ENCODE results near the gene RABEP2.
A peak's percentile ranks its signal among the peaks of the same experiment; 100 is the strongest.
"Not testable (repeated sequence)": the region's sequence is repeated elsewhere in the genome, so short reads cannot be mapped to it uniquely, and the experiment has no call there.

The RABEP2 gene

GRCh38 chr16:28939825-28940224 is 14.8 kb upstream of the RABEP2 start:
- not testable (repeated sequence) for DNase-seq
- H3K36me3 Mint-ChIP-seq, result peaks cover 39 to 41% of the 10 kb centered on the region in 2 donors

DNA sequence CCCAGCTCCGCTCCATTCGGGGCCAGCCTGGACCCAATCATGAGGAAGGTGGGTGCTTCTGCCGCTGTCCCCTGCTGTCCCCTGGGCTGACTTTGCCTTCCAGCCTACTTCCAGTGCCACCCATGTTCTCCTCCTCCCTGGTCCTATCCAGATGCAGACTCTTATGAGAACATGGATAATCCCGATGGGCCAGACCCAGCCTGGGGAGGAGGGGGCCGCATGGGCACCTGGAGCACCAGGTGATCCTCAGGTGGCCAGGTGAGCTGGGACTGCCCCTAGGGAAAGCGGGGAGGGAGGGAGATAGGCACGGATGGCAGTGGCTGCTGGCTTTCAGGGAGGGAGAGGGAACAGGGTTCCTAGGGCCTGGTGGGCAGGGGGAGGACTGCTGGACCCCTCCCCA is 13.7 kb upstream of the RABEP2 start:
- ATAC-seq (replicated peaks) (no peak), DNase-seq (no peak)
- Mint-ChIP-seq H3K4me1 (peaks cover 36 to 59% of the 10 kb centered on the region in 2 donors), H3K27ac (no peak overlapping the region), H3K9me3 (peaks cover 0 to 6% of the 10 kb centered on the region in 2 donors), H3K4me3 (no peak overlapping the region), H3K27me3 (no peaks in the 10 kb centered on the region), H3K36me3 (peaks cover 47 to 50% of the 10 kb centered on the region in 2 donors)

More at GRCh38 chr16:28939825-28940224, 14.8 kb upstream of the RABEP2 start:
- peaks cover 30 to 52% of the 10 kb centered on the region in 2 donors for H3K4me1 Mint-ChIP-seq
- not testable (repeated sequence) for H3K27ac Mint-ChIP-seq; H3K4me3 Mint-ChIP-seq; ATAC-seq (replicated peaks); H3K27me3 Mint-ChIP-seq; H3K9me3 Mint-ChIP-seq

DNA sequence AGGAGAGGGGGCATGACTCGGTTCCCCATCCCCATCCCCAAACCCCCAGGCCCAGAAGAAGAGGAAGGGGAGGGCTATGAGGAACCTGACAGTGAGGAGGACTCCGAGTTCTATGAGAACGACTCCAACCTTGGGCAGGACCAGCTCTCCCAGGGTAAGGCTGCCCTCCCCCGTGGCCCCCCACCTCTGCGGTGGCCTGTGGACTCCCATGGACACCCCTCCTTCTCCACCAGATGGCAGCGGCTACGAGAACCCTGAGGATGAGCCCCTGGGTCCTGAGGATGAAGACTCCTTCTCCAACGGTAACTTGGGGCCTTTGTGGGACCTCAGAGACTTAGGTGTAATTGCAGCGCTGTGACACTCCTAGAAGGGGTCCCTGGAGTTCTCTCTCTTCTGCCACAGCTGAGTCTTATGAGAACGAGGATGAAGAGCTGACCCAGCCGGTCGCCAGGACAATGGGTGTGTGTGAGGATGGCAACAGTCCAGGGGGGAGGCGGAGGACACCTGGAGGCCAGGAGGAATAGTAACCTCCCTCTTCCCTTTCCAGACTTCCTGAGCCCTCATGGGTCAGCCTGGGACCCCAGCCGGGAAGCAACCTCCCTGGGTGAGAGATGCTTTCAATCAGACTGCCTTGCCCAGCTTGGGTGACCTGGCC is 12.3 kb upstream of the RABEP2 start:
- H3K9me3 Mint-ChIP-seq, result peaks cover 0 to 6% of the 10 kb centered on the region in 2 donors
- no peak for ATAC-seq (replicated peaks)
- no peak for DNase-seq
- H3K27me3 Mint-ChIP-seq, result no peaks in the 10 kb centered on the region
- peak overlapping the region; percentile 60 for H3K27ac Mint-ChIP-seq
- peaks cover 54 to 55% of the 10 kb centered on the region in 2 donors for H3K36me3 Mint-ChIP-seq
- peaks cover 36 to 68% of the 10 kb centered on the region in 2 donors for H3K4me1 Mint-ChIP-seq
- no peak overlapping the region for H3K4me3 Mint-ChIP-seq

DNA sequence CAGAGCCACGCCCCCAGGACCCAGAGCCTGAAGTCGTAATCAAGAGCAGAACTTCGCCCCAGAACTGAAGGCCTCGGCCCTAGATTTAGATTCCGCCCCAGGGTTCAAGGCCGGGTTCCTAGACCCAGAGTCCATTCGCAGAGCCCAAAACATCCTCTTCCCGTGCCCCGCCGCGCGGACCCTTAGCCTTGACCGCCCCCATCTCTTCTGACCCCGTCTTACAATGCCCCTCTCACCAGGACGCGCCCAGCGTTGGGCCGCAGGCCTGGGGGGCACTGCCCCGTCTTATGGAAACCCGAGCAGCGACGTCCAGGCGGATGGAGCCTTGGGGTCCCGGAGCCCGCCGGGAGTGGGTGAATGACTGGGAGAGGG is 11.7 kb upstream of the RABEP2 start:
- H3K4me1 Mint-ChIP-seq, result peaks cover 37 to 70% of the 10 kb centered on the region in 2 donors
- H3K27ac Mint-ChIP-seq, result peak overlapping the region; percentile 81
- no peak for DNase-seq
- H3K9me3 Mint-ChIP-seq, result peaks cover 0 to 6% of the 10 kb centered on the region in 2 donors
- no peak for ATAC-seq (replicated peaks)
- H3K4me3 Mint-ChIP-seq, result peak overlapping the region; percentile 49 to 61
- H3K27me3 Mint-ChIP-seq, result no peaks in the 10 kb centered on the region
- peaks cover 55 to 57% of the 10 kb centered on the region in 2 donors for H3K36me3 Mint-ChIP-seq

DNA sequence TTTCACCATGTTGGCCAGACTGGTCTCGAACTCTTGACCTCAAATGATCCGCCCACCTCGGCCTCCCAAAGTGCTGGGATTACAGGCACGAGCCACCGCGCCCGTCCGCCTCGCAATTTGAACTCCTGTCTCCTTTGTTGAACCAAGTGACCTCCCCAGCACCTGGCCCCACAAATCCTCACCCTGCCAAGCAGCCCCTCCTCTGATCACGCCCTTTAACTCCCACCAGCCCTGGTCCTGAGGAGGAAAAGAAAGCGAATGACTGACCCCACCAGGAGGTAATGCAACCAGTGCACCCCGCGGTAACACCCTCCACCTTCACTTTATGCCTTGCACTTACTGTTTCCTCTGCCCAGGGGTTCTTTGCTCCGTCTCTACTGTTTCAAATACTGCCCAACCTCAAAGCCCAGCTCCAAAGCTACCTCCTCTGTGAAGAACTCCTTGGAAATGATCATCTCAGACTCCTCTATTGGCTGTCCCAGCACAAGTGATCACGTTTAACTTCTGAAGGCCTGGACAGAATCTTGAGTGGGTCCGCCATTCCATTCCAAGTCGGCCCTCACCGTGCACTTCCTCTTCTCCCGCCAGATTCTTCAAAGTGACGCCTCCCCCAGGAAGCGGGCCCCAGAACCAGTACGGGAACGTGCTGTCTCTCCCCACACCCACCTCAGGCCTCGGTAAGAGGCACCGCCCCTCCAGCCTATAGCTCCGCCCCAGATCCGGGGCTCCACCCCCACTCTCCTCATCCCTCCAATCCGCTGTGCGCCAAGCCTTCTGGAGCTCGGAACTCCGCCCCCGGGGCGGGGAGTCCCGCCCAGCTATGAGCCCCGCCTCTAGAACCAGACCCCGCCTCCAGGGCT is 11.1 kb upstream of the RABEP2 start:
- peaks cover 0 to 6% of the 10 kb centered on the region in 2 donors for H3K9me3 Mint-ChIP-seq
- H3K4me1 Mint-ChIP-seq, result peaks cover 37 to 77% of the 10 kb centered on the region in 2 donors
- ATAC-seq (replicated peaks) (peak; percentile 89), DNase-seq (peak; percentile 80)
- peaks cover 55 to 58% of the 10 kb centered on the region in 2 donors for H3K36me3 Mint-ChIP-seq
- H3K4me3 Mint-ChIP-seq, result peak overlapping the region; percentile 49 to 61
- H3K27ac Mint-ChIP-seq, result peak overlapping the region; percentile 81
- no peaks in the 10 kb centered on the region for H3K27me3 Mint-ChIP-seq

- DNase-seq (no peak), ATAC-seq (replicated peaks) (no peak)
- Mint-ChIP-seq H3K4me1 (peaks cover 44 to 85% of the 10 kb centered on the region in 2 donors), H3K9me3 (peaks cover 0 to 6% of the 10 kb centered on the region in 2 donors), H3K36me3 (peaks cover 55 to 58% of the 10 kb centered on the region in 2 donors), H3K27me3 (no peaks in the 10 kb centered on the region), H3K27ac (peak overlapping the region; percentile 83), H3K4me3 (peak overlapping the region; percentile 12 to 69)
Measured at GRCh38 chr16:28935346-28935745, 10.3 kb upstream of the RABEP2 start.

- Mint-ChIP-seq H3K27ac (peak overlapping the region; percentile 96), H3K27me3 (no peaks in the 10 kb centered on the region), H3K9me3 (peaks cover 0 to 6% of the 10 kb centered on the region in 2 donors), H3K4me1 (peaks cover 38 to 81% of the 10 kb centered on the region in 2 donors), H3K36me3 (peaks cover 41 to 47% of the 10 kb centered on the region in 2 donors), H3K4me3 (peak overlapping the region; percentile 90 to 94)
- DNase-seq, result no peak
- ATAC-seq (replicated peaks), result no peak
Measured at GRCh38 chr16:28933171-28933570, 8.1 kb upstream of the RABEP2 start.

DNA sequence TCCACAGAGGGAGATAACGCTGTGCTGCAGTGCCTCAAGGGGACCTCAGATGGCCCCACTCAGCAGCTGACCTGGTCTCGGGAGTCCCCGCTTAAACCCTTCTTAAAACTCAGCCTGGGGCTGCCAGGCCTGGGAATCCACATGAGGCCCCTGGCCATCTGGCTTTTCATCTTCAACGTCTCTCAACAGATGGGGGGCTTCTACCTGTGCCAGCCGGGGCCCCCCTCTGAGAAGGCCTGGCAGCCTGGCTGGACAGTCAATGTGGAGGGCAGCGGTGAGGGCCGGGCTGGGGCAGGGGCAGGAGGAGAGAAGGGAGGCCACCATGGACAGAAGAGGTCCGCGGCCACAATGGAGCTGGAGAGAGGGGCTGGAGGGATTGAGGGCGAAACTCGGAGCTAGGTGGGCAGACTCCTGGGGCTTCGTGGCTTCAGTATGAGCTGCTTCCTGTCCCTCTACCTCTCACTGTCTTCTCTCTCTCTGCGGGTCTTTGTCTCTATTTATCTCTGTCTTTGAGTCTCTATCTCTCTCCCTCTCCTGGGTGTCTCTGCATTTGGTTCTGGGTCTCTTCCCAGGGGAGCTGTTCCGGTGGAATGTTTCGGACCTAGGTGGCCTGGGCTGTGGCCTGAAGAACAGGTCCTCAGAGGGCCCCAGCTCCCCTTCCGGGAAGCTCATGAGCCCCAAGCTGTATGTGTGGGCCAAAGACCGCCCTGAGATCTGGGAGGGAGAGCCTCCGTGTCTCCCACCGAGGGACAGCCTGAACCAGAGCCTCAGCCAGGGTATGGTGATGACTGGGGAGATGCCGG is 7.5 kb upstream of the RABEP2 start:
- Mint-ChIP-seq H3K4me1 (peaks cover 37 to 80% of the 10 kb centered on the region in 2 donors), H3K9me3 (peaks cover 0 to 6% of the 10 kb centered on the region in 2 donors), H3K36me3 (peaks cover 35 to 41% of the 10 kb centered on the region in 2 donors), H3K27ac (peak overlapping the region; percentile 96), H3K27me3 (no peaks in the 10 kb centered on the region), H3K4me3 (peak overlapping the region; percentile 90 to 94)
- DNase-seq (no peak), ATAC-seq (replicated peaks) (no peak)

GRCh38 chr16:28931801-28932225 is 6.8 kb upstream of the RABEP2 start, which contains the start of gene CD19:
CD19 (plus strand) TSS chr16:28931971; CDS start chr16:28932001, 30 bp downstream.
- Mint-ChIP-seq H3K9me3 (peaks cover 0 to 6% of the 10 kb centered on the region in 2 donors), H3K27me3 (no peaks in the 10 kb centered on the region), H3K4me1 (peaks cover 36 to 79% of the 10 kb centered on the region in 2 donors), H3K27ac (peak within 1 kb of the TSS; percentile 96), H3K36me3 (peaks cover 31 to 35% of the 10 kb centered on the region in 2 donors), H3K4me3 (peak within 1 kb of the TSS; percentile 90 to 94)
- ATAC-seq (replicated peaks) (peak; percentile 70 to 76), DNase-seq (peak; percentile 70)

- Mint-ChIP-seq H3K36me3 (peaks cover 20 to 23% of the 10 kb centered on the region in 2 donors), H3K27me3 (no peaks in the 10 kb centered on the region), H3K9me3 (no peaks in the 10 kb centered on the region), H3K4me3 (peak overlapping the region; percentile 71 to 76), H3K27ac (peak overlapping the region; percentile 87), H3K4me1 (peaks cover 34 to 73% of the 10 kb centered on the region in 2 donors)
- DNase-seq (peak; percentile 67), ATAC-seq (replicated peaks) (peak; percentile 72 to 74)
Measured at GRCh38 chr16:28930652-28931051, 5.6 kb upstream of the RABEP2 start.

GRCh38 chr16:28930203-28930602 is 5.2 kb upstream of the RABEP2 start:
- Mint-ChIP-seq H3K4me3 (peak overlapping the region; percentile 20 to 25), H3K4me1 (peaks cover 30 to 71% of the 10 kb centered on the region in 2 donors), H3K27ac (peak overlapping the region; percentile 87), H3K9me3 (no peaks in the 10 kb centered on the region), H3K36me3 (peaks cover 16 to 19% of the 10 kb centered on the region in 2 donors), H3K27me3 (no peaks in the 10 kb centered on the region)
- ATAC-seq (replicated peaks) (no peak), DNase-seq (no peak)

DNA sequence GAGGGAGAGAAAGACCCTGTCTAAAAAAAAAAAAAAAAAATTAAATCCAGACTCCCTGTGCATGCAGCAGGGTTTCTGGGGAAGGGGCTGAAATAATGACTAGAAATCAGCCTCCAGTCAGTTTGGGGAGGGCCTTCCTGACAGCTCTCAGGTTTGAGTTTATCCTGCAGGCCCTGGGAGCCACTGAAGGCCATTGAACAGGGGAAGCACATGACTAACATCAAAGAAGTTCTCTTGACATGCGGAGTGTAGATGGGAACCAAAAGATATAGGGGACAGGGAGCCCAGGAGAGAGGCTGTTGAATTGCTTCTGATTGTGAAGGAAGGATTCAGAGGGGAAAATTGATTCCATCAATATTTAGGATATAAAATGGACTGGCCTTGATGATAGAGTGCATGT is 2.8 kb upstream of the RABEP2 start:
- H3K4me1 Mint-ChIP-seq, result peaks cover 33 to 72% of the 10 kb centered on the region in 2 donors
- H3K36me3 Mint-ChIP-seq, result peaks cover 12 to 13% of the 10 kb centered on the region in 2 donors
- DNase-seq, result no peak
- peak overlapping the region; percentile 56 for H3K27ac Mint-ChIP-seq
- no peaks in the 10 kb centered on the region for H3K27me3 Mint-ChIP-seq
- ATAC-seq (replicated peaks), result no peak
- no peak overlapping the region for H3K4me3 Mint-ChIP-seq
- no peaks in the 10 kb centered on the region for H3K9me3 Mint-ChIP-seq

DNA sequence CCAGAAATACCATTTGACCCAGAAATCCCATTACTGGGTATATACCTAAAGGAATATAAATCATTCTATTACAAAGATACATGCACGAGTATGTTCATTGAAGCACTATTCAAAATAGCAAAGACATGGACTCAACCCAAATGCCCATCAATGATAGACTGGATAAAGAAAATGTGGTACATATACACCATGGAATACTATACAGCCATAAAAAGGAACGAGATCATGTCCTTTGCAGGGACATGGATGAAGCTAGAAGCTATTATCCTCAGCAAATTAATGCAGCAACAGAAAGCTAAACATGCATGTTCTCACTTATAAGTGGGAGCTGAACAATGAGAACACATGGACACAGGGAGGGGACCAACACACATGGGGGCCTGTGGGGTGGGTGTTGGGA is 1.2 kb upstream of the RABEP2 start:
- not testable (repeated sequence) for DNase-seq; ATAC-seq (replicated peaks); H3K9me3 Mint-ChIP-seq; H3K27me3 Mint-ChIP-seq
- Mint-ChIP-seq H3K27ac (peak overlapping the region; percentile 99), H3K4me1 (peaks cover 33 to 65% of the 10 kb centered on the region in 2 donors), H3K36me3 (peaks cover 8 to 14% of the 10 kb centered on the region in 2 donors), H3K4me3 (peak overlapping the region; percentile 95 to 96)
